HG02642 (cell line): Measurements from ENCODE around the gene HKDC1.
"Not testable (repeated sequence)": the region's sequence is repeated elsewhere in the genome, so short reads cannot be mapped to it uniquely, and the experiment has no call there.

Experiments used
- ATAC-seq: cut with Tn5 transposase; IDR thresholded peaks from one replicate; pipeline ENCODE4 v1.9.1; 2021; ENCODE audit warnings: mild to moderate bottlenecking; ENCODE audit not compliant: unreplicated experiment, poor library complexity

Gene HKDC1

DNA sequence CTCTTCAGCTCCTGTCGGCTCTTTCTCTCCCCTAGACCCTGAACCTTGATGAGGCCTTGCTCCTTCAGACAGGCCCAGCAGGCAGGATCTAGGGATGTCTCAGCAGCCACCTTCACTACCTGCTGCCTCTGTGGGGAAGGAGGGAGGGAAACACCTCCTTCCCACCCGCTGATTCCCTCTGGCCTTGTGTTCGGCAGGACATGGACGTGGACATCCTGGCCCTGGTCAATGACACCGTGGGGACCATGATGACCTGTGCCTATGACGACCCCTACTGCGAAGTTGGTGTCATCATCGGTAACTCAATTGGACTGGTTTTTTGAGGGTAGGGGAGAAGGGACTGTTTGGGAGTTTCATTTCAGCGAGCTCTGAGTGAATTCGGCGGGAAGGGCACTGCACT is 20.3 kb downstream of the HKDC1 start:
- no peak for ATAC-seq

DNA sequence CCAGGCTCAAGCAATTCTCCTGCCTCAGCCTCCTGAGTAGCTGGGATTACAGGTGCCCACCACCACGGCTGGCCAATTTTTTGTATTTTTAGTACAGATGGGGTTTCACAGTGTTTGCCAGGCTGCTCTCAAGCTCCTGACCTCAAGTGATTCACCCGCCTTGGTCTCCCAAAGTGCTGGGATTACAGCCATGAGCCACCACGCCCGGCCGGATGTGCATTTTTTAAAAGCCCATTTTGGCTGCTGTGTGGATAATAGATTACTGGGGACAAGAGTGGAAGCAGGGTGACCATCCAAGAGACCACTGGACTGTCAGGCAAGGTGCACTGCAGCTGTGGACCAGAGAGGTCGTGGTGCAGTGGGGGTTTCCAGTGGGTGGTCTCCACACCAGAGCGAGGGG is 21.4 kb downstream of the HKDC1 start:
- ATAC-seq: no peak

DNA sequence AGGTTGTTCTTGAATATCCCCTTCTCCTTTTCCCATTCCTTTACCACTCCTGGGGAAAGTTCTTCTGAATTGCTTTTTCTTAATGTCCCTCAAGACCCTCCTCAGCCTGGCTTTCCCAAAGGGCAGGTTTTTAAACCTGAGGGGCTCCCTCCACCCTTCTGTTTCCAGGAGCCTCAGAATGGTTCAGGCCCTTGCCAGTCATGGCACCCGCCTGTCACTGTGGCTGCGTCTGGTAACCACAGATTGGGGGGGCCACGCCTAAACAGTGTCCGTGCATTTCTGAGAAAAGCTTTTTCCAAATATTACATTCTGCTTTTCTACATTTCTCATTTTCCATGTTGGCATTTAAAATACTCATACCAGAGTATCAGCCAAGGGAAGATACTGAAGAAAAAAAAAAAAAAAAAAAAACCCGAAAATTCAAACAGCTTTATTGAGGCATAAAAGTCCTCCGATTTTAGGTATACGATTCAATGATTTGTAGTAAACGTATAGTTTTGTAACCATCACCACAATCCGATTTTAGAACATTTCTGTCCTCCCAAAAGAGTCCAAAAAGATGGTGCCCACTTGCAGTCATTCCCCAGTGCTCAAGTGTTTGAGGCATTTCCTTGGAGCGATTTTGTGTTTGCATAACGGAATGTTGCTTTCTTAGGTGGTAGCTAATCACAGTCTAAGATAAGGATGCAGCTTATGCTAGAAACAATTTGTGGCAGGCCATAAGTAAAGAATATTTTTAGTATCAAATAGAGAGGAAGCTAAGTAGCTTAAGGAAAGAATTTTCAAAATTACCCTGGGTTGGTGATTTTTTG is 22.1 kb downstream of the HKDC1 start:
- ATAC-seq: no peak

DNA sequence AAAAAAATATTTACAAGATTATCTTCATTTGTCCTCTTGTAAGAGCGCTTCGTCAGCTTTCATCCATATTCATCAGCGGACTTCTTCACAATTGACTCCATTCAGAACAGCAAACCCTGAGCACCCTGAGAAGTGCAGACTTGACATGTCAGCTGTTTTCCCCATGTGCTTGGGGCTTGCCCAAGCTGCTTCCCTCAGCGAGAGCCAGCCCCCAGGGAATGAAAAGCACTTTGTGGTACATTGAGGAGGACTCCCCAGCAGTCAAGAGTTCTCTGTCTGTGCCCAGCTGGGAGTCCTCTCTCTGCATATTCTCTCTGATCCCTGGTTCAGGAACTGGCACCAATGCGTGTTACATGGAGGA is 22.7 kb downstream of the HKDC1 start:
- no peak for ATAC-seq

DNA sequence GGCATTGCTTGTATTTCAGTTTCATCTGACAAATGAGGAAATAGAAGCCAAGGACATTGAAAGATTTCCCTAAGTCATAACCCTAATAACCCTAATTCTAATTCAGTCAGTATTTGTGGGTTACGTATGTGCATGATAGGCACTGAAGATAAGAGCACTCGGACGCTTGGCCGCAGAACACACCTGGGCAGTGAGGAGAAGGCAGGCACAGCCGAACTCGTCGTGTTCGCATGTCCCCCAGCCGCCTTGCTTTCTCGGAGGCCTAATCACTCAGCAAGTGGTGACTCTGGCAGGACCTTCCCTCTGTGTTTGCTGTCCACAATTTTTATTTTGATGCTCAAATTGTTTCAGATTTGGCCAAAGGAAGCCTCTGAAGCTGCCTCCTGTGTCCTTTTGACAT is 23.7 kb downstream of the HKDC1 start:
- no peak for ATAC-seq

DNA sequence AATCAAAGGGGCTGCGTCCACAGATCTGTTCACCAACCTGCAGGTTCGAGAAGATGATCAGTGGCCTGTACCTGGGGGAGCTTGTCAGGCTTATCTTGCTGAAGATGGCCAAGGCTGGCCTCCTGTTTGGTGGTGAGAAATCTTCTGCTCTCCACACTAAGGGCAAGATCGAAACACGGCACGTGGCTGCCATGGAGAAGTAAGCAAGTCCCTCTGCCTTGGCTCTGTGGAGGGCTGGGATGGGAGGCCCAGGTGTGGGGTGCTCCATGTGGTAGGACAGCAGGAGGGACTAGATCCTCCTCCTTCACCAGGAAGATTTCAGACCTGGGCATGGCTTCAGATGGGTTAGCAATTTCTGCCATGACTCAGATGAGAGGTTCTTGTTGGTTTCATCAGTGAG is 25.9 kb downstream of the HKDC1 start:
- ATAC-seq: no peak

DNA sequence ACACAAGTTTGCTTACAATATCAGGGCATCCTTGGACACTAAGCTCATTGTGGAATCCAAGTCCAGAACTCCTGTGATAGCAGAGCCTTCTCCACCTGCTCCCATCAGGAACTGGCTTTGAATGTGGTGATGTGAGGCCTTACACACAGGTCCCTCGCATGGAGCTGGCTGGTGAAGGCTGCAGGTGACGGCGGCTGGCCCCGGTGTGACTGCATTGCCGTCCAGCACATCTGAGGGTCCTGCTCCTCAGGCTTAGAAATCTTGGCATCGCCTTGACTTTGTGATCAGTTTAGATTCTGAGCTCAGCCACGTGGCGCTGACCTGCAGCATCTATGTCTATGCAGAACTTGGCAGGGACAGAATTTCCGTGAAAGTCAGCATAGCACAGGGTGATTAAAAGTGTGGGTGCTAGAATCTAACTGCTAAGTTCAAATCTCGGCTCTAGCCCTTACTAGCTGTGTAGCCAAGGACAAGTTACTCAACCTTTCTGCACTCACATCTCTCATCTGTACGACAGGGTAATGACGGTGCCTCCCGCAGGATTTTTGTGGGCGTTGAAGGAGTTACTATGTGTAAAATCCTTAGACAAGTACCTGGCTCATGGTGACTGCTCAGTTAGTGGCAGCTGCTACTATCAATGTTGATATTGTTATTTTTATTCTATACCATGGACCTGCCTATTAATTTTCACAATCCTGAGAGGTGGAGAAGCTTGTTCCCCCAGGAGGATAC is 26.6 kb downstream of the HKDC1 start:
- no peak for ATAC-seq

DNA sequence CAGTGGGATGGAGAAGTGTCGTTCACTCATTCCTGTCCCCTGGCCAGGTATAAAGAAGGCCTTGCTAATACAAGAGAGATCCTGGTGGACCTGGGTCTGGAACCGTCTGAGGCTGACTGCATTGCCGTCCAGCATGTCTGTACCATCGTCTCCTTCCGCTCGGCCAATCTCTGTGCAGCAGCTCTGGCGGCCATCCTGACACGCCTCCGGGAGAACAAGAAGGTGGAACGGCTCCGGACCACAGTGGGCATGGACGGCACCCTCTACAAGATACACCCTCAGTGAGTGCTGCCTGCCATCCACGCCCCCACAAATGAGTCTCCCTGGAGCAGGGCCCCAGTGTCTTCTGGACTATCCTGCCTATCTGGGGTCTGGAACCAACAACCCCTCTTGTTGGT is 27.2 kb downstream of the HKDC1 start:
- no peak for ATAC-seq

DNA sequence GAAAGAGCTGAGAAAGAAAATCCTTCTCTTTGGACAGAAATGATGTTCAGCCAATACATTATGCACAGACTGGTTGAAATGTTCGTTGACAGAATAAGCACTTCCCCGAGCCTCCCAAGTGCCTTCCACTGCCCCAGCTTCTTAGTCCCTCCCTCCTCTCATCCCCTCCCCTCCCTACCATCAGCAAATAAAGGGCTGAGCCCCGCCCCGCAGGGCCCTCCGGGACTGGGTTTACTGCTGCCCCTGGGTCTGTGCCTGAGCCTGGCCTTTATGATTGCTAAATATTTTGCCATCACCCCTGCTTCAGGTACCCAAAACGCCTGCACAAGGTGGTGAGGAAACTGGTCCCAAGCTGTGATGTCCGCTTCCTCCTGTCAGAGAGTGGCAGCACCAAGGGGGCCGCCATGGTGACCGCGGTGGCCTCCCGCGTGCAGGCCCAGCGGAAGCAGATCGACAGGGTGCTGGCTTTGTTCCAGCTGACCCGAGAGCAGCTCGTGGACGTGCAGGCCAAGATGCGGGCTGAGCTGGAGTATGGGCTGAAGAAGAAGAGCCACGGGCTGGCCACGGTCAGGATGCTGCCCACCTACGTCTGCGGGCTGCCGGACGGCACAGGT is 28.1 kb downstream of the HKDC1 start:
- no peak for ATAC-seq

DNA sequence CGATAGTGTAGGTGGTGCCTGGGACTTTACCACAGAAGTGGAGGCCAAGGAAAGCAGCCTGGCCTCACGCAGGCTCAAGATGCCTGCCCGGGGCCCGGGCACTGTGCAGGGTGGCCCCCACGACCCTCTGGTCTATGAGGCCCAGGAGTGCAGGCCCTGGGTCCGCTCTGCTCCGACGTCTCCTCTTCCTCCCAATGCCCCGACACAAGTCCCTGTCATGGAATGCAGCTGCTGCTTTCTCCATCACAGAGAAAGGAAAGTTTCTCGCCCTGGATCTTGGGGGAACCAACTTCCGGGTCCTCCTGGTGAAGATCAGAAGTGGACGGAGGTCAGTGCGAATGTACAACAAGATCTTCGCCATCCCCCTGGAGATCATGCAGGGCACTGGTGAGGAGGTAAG is 29.9 kb downstream of the HKDC1 start:
- no peak for ATAC-seq

DNA sequence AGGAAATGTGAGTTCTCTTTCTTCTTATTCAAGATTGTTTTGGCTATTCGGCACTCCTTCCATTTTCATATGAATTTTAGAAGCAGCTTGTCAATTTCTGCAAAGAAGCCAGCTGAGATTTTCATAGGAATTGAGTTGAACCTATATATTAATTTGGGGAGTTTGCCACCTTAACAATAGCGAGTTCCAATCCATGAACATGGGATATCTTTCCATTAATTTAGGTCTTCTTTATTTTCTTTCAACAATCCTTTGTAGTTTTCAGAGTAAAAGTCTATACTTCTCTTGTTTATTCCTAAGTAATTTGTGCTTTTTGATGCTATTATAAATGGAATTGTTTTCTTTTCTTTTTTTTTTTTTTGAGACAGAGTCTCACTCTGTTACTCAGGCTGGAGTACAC is 31.3 kb downstream of the HKDC1 start:
- not testable (repeated sequence) for ATAC-seq

DNA sequence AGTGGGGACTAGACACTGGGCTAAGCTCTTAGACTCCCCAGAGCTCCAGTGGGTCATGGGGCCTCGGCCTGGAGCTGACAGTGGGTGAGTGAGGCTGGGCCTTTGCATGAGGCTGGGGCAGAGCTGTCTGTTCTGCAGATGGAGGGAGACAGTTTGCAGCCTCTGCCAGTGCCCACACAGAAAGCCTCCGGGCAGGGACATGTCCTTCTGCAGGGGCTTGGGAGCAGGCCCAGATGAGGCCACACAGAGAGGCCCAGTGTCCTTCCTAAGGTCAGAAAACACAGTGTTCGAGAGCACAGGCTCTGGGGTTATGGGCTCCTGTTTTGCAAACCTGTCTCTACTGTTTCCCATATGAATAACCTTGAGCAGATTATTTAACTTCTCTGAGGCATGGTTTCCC is 33.0 kb downstream of the HKDC1 start:
- no peak for ATAC-seq

DNA sequence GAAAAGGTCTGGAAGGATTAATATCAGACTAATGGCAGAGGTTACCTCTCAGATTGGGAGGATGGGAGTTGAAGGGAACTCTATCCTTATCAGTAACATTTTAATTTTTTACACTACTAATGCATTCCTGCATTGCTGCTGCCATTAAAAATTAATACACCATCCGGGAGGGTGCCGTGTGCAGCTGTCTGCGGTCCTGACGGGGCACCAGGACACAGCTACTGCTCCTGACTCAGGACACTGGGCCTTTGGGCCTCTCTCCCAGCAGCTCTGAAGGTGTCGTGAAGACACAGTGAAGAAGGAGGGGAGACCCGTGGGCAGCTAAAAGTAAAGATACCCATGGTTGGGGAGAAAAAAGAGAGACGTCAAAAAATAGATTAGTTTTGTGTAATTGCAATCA is 34.7 kb downstream of the HKDC1 start:
- no peak for ATAC-seq

DNA sequence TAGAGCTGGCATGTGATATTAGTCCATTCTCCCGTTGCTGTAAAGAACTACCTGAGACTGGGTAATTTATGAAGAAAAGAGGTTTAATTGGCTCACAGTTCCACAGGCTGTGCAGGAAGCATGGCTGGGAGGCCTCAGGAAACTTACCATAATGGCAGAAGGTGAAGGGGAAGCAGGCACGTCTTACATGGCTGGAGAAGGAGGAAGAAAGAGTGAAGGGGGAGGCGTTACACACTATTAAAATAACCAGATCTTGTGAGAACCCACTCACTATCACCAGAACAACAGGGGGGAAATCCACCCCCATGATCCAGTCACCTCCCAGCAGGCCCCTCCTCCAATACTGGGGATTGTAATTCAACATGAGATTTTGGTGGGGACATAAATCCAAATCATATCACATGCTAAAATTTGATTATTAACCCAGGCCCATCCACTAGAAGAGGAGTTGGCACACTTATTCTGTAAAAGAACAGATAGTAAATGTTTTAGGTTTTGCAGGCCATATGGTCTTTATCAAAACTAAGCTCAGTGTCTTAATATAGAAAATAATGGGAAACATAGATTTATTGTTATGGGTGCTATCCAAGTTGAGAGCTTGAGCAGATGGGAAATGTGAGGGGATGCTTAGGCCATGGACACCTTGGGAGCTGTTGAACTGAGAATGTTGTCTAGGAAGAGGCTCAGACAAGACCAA is 39.6 kb downstream of the HKDC1 start:
- no peak for ATAC-seq

DNA sequence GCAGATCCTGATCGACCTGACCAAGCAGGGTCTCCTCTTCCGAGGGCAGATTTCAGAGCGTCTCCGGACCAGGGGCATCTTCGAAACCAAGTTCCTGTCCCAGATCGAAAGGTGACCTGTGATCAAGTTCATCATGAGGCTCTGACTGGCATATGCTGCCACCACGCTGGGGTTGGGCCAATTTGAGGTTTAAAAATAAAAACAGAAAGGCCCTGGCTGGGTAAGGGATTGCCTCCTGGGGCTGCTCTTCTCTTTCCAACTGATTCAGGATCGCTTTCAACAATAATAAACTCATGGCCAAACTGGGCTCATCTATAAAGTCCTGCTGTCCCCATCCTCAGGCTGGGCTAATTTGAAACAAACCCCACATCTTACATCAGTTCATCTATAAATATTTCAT is 41.1 kb downstream of the HKDC1 start:
- ATAC-seq: no peak

DNA sequence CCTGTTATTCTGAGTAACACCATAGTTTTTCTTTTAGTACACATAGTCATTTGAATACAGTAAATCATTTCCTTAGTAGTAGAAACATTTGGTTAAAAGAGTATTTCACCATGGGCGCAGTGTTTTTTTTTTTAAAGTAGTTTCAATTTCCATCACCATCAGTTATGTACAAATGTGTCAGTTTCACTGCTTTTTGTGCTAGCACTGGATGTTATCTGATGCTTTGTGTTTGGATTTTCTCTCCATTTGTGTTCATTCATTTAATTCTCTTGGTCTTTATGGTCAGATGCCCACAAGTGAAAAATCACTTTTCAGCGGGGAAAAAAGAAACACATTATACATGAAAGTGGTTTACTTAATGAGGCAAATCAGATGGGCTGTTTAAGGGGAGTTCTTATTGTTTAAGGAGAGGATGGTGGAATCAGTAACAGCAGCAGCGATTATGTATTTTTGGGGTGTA is 42.2 kb downstream of the HKDC1 start:
- no peak for ATAC-seq

DNA sequence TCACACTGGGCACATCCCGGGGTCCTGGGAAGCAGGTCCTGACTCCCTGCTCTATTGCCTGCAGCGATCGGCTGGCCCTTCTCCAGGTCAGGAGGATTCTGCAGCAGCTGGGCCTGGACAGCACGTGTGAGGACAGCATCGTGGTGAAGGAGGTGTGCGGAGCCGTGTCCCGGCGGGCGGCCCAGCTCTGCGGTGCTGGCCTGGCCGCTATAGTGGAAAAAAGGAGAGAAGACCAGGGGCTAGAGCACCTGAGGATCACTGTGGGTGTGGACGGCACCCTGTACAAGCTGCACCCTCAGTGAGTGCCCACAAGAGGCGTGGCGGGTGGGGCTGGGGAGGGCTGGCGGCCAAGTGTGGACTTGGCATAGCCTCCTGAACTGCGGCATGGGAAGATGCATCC is 45.4 kb downstream of the HKDC1 start:
- ATAC-seq: no peak

DNA sequence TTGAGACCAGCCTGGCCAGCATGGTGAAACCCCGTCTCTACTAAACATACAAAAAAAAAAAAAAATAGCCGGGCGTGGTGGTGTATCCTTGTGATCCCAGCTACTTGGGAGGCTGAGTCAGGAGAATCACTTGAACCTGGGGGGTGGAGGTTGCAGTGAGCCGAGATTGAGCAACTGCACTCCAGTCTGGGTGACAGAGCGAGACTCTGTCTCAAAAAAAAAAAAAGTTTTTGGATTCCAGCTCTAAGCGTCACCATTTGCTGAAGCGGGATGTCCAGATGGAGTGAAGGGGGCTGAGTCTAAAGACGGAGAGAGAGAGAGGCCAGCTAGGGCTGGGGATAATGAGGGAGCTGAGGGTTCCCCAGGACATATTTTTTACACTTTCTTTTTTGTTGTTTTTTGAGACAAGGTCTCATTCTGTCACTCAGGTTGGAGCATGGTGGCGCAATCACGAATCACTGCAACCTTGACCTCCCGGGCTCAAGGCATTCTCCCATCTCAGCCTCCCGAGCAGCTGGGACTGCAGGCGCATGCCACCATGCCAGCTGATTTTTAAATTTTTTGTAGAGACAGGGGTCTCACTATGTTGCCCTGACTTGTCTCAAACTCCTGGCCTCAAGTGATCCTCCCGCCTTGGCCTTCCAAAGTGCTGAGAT is 48.8 kb downstream of the HKDC1 start:
- ATAC-seq: no peak

DNA sequence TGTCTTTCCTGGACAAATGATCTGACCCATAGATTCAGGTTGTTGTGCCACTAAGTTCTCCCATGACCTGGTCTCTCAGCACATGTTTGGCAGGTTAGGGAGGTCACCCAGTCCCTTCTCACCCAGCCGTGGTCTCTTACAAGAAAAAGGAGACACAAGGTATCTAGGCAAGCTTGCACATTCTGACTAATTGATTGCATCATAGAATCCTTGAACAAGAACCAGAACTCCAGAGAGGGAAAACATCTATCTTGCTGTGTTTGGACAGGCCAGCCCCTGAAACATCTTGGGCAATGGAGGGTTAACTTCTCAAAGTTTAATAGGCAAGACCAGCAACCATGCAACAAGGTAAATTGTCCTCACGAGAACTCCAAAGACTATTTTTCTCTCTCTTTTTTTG is 49.6 kb downstream of the HKDC1 start:
- ATAC-seq: no peak

DNA sequence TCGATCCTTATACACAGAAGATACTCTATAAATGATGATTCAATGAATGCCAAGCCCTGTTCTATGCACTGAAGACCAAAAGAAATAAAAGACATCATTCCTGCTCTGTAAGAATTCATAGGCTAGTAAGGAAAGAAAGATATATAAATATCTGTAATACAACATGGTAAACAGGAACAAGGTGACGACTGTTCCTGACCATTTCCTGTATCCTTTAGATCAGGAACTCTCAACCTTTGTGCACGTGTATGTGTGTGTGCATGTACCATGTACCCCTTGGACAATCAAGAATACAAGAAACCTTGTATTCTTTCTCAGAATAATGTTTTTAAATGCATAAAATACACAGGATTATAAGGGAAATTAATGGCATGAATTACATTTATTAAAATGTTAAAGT is 50.9 kb downstream of the HKDC1 start:
- no peak for ATAC-seq
